WI38 (cell line): Measurements from ENCODE around the gene MYO3B.

Experiments used
- H3K4me3 ChIP-seq: 2 replicates; pipeline ENCODE4 v1.5.1; 2011; ENCODE audit warnings: low read depth, mild to moderate bottlenecking, control low read depth, low read length
- TF ChIP-seq, protein P1 (sequence below): IDR thresholded peaks from 2 replicates; pipeline ENCODE4 v1.5.1; 2012; ENCODE audit warnings: low read depth, mild to moderate bottlenecking, control low read depth, low read length

Gene MYO3B

DNA sequence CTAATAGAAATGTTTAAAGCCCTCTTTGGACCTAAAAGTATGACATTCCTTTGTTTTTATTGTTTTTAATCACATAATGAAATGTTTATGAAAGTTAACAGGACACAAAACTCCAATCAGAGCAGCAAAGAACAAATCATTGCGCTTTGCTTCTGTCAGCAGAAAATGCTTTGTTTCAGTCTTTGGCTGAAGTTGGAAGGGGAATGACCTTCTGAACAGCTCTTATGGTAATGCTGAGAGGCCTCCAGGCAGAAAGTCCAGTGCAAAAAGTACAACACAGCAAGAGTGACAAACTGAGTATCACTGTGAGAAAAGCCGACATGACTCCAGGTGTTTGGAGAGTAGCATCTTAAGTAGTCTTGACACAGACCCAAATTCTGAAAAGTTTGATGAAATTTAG is 389.5 kb downstream of the MYO3B start:
- H3K4me3 ChIP-seq: no peak overlapping the region
- TF ChIP-seq, protein P1, sequence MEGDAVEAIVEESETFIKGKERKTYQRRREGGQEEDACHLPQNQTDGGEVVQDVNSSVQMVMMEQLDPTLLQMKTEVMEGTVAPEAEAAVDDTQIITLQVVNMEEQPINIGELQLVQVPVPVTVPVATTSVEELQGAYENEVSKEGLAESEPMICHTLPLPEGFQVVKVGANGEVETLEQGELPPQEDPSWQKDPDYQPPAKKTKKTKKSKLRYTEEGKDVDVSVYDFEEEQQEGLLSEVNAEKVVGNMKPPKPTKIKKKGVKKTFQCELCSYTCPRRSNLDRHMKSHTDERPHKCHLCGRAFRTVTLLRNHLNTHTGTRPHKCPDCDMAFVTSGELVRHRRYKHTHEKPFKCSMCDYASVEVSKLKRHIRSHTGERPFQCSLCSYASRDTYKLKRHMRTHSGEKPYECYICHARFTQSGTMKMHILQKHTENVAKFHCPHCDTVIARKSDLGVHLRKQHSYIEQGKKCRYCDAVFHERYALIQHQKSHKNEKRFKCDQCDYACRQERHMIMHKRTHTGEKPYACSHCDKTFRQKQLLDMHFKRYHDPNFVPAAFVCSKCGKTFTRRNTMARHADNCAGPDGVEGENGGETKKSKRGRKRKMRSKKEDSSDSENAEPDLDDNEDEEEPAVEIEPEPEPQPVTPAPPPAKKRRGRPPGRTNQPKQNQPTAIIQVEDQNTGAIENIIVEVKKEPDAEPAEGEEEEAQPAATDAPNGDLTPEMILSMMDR: no peak

DNA sequence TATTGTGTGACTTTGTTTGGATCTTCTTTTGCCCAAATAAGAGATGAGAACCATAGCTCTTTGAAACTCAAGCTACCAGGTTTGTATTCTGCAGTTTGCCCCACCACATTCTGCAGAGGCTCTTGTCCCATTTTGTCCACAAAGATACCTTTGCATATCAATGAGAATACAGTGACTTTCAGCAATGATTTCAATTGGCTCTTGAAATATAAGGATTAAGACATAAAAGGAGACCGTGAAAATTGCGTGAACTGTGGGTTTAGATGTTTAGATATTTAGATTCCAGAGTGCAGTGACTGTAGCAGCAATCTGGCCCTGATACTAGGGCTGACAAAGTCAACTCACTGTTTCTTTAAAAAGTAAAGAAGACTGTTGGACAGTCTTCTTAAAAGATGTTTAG is 390.6 kb downstream of the MYO3B start:
- no peak overlapping the region for H3K4me3 ChIP-seq
- TF ChIP-seq, protein P1: no peak

DNA sequence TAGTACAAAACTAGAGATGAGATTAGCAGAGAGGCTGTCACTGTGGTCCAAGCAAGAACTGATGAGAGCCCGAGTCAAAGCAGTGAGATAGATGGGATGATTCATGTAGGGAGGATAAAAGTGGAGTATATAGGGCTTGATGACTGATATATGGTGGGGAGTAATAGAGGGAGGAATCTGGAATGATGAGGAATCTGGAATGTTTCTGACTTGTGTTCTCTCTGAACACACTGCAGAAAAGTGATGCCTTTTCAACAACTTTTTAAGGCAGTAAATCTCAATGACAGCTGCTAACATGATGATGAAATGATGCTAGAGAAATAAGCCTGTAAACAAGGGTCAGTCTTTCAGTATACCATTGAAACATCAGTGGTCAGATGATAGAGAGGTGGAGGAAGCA is 393.7 kb downstream of the MYO3B start:
- no peak overlapping the region for H3K4me3 ChIP-seq
- TF ChIP-seq, protein P1: no peak

DNA sequence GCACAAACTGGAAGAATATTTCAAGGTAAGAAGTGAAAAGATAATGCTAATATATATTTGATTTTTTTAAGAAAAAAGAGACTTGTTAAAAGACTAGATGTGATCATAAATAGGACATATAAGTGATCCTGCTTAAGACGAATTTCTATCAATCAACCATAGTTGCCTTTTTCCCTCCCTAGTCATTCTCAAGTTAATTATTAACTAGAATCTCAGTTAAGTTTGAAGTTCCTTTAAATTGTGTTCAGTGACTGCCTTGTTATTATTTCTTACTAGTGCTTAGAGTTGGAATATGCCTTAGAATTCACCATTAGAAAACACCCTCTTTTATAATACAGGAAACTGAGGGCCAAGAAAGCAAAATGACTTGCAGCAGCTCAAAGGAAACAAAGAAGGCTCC is 395.7 kb downstream of the MYO3B start:
- TF ChIP-seq, protein P1: no peak
- no peak overlapping the region for H3K4me3 ChIP-seq

DNA sequence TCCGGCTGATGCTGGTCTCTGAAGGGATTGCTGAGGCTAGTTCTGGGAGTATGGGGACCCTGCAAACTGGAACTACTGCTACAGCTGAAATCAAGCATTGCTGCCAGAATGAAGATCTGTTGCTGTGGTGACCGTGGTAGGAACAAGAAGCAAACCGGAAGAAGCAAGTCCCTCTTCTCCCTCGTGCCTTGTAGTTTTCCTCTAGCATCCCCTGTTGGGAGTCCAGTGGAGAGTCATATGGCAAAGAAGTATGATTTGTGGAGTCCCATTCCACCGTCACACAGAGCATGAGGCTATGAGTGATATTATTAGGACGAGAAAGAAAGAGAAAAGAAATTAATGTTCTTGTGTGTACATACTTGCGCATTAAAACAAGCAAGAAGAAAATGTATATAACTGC is 398.3 kb downstream of the MYO3B start:
- TF ChIP-seq, protein P1: no peak

DNA sequence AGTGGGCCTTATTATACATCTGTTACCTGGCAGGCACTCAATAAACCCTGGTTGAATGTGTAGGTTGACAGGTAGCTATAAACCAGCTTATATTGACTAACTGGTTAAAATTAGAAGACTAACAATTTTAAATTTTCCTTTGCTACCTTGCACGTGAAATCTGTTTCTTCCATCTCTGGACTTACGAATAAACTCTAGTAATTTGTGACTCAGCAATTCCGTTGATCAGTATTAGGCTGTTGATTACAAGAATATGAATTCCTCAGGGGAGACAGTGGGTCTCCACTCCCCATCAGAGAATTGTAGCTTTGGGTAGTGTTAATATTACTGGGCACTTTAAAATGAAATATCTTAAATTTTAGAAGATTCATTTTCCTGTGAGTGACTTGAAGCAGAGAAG is 399.4 kb downstream of the MYO3B start:
- TF ChIP-seq, protein P1: no peak
- H3K4me3 ChIP-seq: no peak overlapping the region

More for the DNA sequence above, 398.3 kb downstream of the MYO3B start:
- H3K4me3 ChIP-seq: no peak overlapping the region

DNA sequence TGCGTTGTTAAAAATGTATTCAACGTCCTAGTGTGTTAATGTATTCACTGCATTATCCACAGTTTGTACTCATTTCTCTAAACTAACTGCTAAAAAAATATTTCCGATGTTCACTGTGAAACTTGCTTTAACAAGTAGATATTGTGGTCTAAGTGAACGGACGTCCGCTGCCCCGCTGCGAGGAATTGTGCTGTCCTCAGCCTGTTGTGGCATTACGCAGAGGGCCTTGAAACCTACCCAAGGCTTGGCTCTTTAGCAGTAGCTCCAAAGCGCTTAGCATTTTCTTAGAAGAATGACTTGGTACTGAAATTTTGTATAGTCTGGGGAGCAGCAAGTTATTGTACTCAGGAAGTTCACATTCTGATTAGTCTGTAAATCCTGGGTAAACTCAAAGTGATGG is 400.7 kb downstream of the MYO3B start:
- no peak overlapping the region for H3K4me3 ChIP-seq
- TF ChIP-seq, protein P1: no peak
